GM23338 (cell line): ENCODE measurements around the gene KCNIP2. TPM values are rescaled to one million over a fixed set of nuclear protein-coding genes. Genes with fewer than 3 reads are reported as not detected.

Experiments
- ATAC-seq: fragments of 200-7000 bp; cut with Tn5 transposase; 3 replicates; pipeline ENCODE4 v1.9.1; 2020
- DNase-seq: peaks from one replicate; pipeline ENCODE4 v3.0.0-alpha.2; 2015; ENCODE audit warnings: low spot score
- H2AFZ ChIP-seq: fragments of 200-600 bp; sonication (generic); 2 replicates; pipeline ENCODE4 v1.8.0; 2016; ENCODE audit warnings: antibody characterized with exemption, mild to moderate bottlenecking, moderate library complexity
- H3F3A ChIP-seq: fragments of 200-600 bp; sonication (generic); replicated peaks from 2 replicates; pipeline ENCODE4 v1.8.0; 2017; ENCODE audit warnings: antibody characterized with exemption, mixed run types, low read depth
- H3K27ac ChIP-seq: fragments of 200-600 bp; sonication (generic); 2 replicates; pipeline ENCODE4 v1.6.1; 2016; ENCODE audit warnings: low read depth
- H3K27me3 ChIP-seq: fragments of 200-600 bp; sonication (generic); 2 replicates; pipeline ENCODE4 v1.8.0; 2016; ENCODE audit warnings: mild to moderate bottlenecking, mixed run types, moderate library complexity; ENCODE audit not compliant: insufficient read depth
- H3K36me3 ChIP-seq: fragments of 200-600 bp; sonication (generic); 2 replicates; pipeline ENCODE4 v1.8.0; 2016; ENCODE audit warnings: mild to moderate bottlenecking; ENCODE audit not compliant: insufficient read depth
- H3K4me1 ChIP-seq: fragments of 200-600 bp; sonication (generic); 2 replicates; pipeline ENCODE4 v1.8.0; 2016; ENCODE audit warnings: mild to moderate bottlenecking, moderate library complexity; ENCODE audit not compliant: insufficient read depth
- H3K4me2 ChIP-seq: fragments of 200-600 bp; sonication (generic); 2 replicates; pipeline ENCODE4 v1.7.1; 2017; ENCODE audit warnings: mixed run types
- H3K4me3 ChIP-seq: fragments of 200-600 bp; sonication (generic); 2 replicates; pipeline ENCODE4 v1.6.1; 2016; ENCODE audit warnings: mixed run types
- H3K79me2 ChIP-seq: fragments of 200-600 bp; sonication (generic); replicated peaks from 2 replicates; pipeline ENCODE4 v1.8.0; 2017; ENCODE audit warnings: mild to moderate bottlenecking; ENCODE audit not compliant: insufficient read depth
- H3K9me2 ChIP-seq: fragments of 200-600 bp; sonication (generic); 2 replicates; pipeline ENCODE4 v1.8.0; 2017; ENCODE audit not compliant: insufficient read depth
- H4K20me1 ChIP-seq: fragments of 200-600 bp; sonication (generic); replicated peaks from 2 replicates; pipeline ENCODE4 v1.8.0; 2017; ENCODE audit warnings: mild to moderate bottlenecking; ENCODE audit not compliant: insufficient read depth
- H3K27ac Mint-ChIP-seq: 2 replicates; pipeline ENCODE4 v1.8.0; 2020; ENCODE audit warnings: inconsistent platforms, mild to moderate bottlenecking, moderate library complexity, mixed read lengths
- H3K27me3 Mint-ChIP-seq: 3 replicates; pipeline ENCODE4 v1.8.0; 2022; ENCODE audit warnings: low read depth, mild to moderate bottlenecking, moderate library complexity, mixed read lengths, inconsistent platforms; ENCODE audit not compliant: insufficient read depth, poor library complexity
- H3K36me3 Mint-ChIP-seq: 3 replicates; pipeline ENCODE4 v1.8.0; 2021; ENCODE audit warnings: low read depth, mild to moderate bottlenecking, inconsistent platforms, moderate library complexity, mixed read lengths
- H3K4me1 Mint-ChIP-seq: 3 replicates; pipeline ENCODE4 v1.8.0; 2020; ENCODE audit warnings: mild to moderate bottlenecking, inconsistent platforms, mixed read lengths
- H3K4me3 Mint-ChIP-seq: 3 replicates; pipeline ENCODE4 v1.8.0; 2021; ENCODE audit warnings: moderate library complexity, mild to moderate bottlenecking, inconsistent platforms, mixed read lengths
- H3K9me3 Mint-ChIP-seq: 3 replicates; pipeline ENCODE4 v1.8.0; 2020; ENCODE audit warnings: moderate library complexity, mild to moderate bottlenecking, inconsistent platforms, mixed read lengths
- CREB1 ChIP-seq: fragments of 250-450 bp; sonication (Bioruptor Pico); IDR thresholded peaks from 2 replicates; pipeline ENCODE4 v1.5.0; 2020; ENCODE audit warnings: low read depth, mild to moderate bottlenecking, moderate library complexity
- EZH2 ChIP-seq: fragments of 200-600 bp; sonication (generic); IDR thresholded peaks from one replicate; pipeline ENCODE4 v1.8.0; 2017; ENCODE audit warnings: antibody characterized with exemption, mild to moderate bottlenecking, low read depth; ENCODE audit not compliant: unreplicated experiment
- EZH2phosphoT487 ChIP-seq: fragments of 200-600 bp; sonication (generic); IDR thresholded peaks from one replicate; pipeline ENCODE4 v1.8.1; 2018; ENCODE audit warnings: antibody characterized with exemption; ENCODE audit not compliant: unreplicated experiment
- NANOG ChIP-seq: IDR thresholded peaks from 2 replicates; pipeline ENCODE4 v1.6.1; 2016; ENCODE audit warnings: antibody characterized with exemption, borderline replicate concordance
- POLR2AphosphoS5 ChIP-seq: IDR thresholded peaks from 2 replicates; pipeline ENCODE4 v1.6.1; 2016; ENCODE audit warnings: antibody characterized with exemption, low read depth
- STAT1 ChIP-seq: IDR thresholded peaks from one replicate; pipeline ENCODE4 v1.6.1; 2016; ENCODE audit warnings: antibody characterized with exemption; ENCODE audit not compliant: unreplicated experiment
- ZNF114 ChIP-seq: fragments of 250-450 bp; sonication (Bioruptor Pico); IDR thresholded peaks from 2 replicates; pipeline ENCODE4 v1.5.0; 2020; ENCODE audit warnings: mild to moderate bottlenecking, moderate library complexity
- ZNF331 ChIP-seq: fragments of 250-450 bp; sonication (Bioruptor Pico); IDR thresholded peaks from 2 replicates; pipeline ENCODE4 v1.5.0; 2020; ENCODE audit warnings: low read depth, mild to moderate bottlenecking, moderate library complexity
- ZNF462 ChIP-seq: fragments of 250-450 bp; sonication (Bioruptor Pico); IDR thresholded peaks from 2 replicates; pipeline ENCODE4 v1.5.0; 2020; ENCODE audit warnings: mild to moderate bottlenecking, moderate library complexity
- polyA plus RNA-seq: library from polyadenylated mRNA; unstranded; fragments of >200 nt; fragmentation: Nextera tagmentation; extraction: Ambion mirVana; gene quantifications from 2 replicates; pipeline ENCODE4 v1.2.1, GENCODE V29; 2016
- total RNA-seq: library from RNA; depleted of rRNA; stranded (reverse); fragments of >200 nt; shearing (Covaris generic); gene quantifications from 2 replicates; pipeline ENCODE4 v1.2.3, GENCODE V29; 2014
- TF ChIP-seq, protein P1 (sequence below): IDR thresholded peaks from 2 replicates; pipeline ENCODE4 v1.6.1; 2016; ENCODE audit warnings: antibody characterized with exemption
- TF ChIP-seq, protein P2 (sequence below), 2 experiments: fragments of 200-600 bp in 1 of 2; sonication (generic) in 1 of 2; conservative IDR thresholded peaks; 2 replicates each; pipeline versions ENCODE4 v1.5.1 to v1.6.1; 2016 to 2017; ENCODE audit warnings: antibody characterized with exemption in 2 of 2, low read depth in 2 of 2, mild to moderate bottlenecking in 2 of 2, moderate library complexity in 1 of 2
- TF ChIP-seq, protein P3 (sequence below): IDR thresholded peaks from one replicate; pipeline ENCODE4 v1.6.1; 2018; ENCODE audit warnings: antibody characterized with exemption; ENCODE audit not compliant: unreplicated experiment

The KCNIP2 gene
- total and polyA plus RNA-seq, 2 experiments from 2014 or later: 2.2 to 2.6 TPM

GRCh38 chr10:101835362-101835761, 8.2 kb downstream of the KCNIP2 start:
- Histone ChIP-seq H3K79me2 (no peaks in the 10 kb centered on the region), H3K4me2 (no peak overlapping the region), H3K4me1 (peaks cover 16% of the 10 kb centered on the region), H3K4me3 (no peak overlapping the region), H3K36me3 (no peaks in the 10 kb centered on the region), H2AFZ (no peak overlapping the region), H3K9me2 (no peaks in the 10 kb centered on the region), H3F3A (peaks cover 7% of the 10 kb centered on the region), H3K27ac (no peak overlapping the region), H4K20me1 (no peaks in the 10 kb centered on the region; the same call in 1 of the 2 replicates), H3K27me3 (no peaks in the 10 kb centered on the region)
- ATAC-seq (no peak), DNase-seq (no peak)
- TF ChIP-seq EZH2: no peak
- TF ChIP-seq, protein P1, sequence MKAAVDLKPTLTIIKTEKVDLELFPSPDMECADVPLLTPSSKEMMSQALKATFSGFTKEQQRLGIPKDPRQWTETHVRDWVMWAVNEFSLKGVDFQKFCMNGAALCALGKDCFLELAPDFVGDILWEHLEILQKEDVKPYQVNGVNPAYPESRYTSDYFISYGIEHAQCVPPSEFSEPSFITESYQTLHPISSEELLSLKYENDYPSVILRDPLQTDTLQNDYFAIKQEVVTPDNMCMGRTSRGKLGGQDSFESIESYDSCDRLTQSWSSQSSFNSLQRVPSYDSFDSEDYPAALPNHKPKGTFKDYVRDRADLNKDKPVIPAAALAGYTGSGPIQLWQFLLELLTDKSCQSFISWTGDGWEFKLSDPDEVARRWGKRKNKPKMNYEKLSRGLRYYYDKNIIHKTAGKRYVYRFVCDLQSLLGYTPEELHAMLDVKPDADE: no peak
- no peak for TF ChIP-seq CREB1
- no peak for TF ChIP-seq STAT1
- TF ChIP-seq EZH2phosphoT487: no peak
- TF ChIP-seq ZNF462 (CRISPR knock-in tag): no peak
- no peak for TF ChIP-seq ZNF114 (CRISPR knock-in tag)
- TF ChIP-seq ZNF331 (CRISPR knock-in tag): no peak
- TF ChIP-seq, protein P2, sequence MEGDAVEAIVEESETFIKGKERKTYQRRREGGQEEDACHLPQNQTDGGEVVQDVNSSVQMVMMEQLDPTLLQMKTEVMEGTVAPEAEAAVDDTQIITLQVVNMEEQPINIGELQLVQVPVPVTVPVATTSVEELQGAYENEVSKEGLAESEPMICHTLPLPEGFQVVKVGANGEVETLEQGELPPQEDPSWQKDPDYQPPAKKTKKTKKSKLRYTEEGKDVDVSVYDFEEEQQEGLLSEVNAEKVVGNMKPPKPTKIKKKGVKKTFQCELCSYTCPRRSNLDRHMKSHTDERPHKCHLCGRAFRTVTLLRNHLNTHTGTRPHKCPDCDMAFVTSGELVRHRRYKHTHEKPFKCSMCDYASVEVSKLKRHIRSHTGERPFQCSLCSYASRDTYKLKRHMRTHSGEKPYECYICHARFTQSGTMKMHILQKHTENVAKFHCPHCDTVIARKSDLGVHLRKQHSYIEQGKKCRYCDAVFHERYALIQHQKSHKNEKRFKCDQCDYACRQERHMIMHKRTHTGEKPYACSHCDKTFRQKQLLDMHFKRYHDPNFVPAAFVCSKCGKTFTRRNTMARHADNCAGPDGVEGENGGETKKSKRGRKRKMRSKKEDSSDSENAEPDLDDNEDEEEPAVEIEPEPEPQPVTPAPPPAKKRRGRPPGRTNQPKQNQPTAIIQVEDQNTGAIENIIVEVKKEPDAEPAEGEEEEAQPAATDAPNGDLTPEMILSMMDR (conservative IDR thresholded peaks at IDR 0.05; ENCODE audit: low read depth in 2 of 2): no peak
- TF ChIP-seq, protein P3, sequence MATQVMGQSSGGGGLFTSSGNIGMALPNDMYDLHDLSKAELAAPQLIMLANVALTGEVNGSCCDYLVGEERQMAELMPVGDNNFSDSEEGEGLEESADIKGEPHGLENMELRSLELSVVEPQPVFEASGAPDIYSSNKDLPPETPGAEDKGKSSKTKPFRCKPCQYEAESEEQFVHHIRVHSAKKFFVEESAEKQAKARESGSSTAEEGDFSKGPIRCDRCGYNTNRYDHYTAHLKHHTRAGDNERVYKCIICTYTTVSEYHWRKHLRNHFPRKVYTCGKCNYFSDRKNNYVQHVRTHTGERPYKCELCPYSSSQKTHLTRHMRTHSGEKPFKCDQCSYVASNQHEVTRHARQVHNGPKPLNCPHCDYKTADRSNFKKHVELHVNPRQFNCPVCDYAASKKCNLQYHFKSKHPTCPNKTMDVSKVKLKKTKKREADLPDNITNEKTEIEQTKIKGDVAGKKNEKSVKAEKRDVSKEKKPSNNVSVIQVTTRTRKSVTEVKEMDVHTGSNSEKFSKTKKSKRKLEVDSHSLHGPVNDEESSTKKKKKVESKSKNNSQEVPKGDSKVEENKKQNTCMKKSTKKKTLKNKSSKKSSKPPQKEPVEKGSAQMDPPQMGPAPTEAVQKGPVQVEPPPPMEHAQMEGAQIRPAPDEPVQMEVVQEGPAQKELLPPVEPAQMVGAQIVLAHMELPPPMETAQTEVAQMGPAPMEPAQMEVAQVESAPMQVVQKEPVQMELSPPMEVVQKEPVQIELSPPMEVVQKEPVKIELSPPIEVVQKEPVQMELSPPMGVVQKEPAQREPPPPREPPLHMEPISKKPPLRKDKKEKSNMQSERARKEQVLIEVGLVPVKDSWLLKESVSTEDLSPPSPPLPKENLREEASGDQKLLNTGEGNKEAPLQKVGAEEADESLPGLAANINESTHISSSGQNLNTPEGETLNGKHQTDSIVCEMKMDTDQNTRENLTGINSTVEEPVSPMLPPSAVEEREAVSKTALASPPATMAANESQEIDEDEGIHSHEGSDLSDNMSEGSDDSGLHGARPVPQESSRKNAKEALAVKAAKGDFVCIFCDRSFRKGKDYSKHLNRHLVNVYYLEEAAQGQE: no peak
- no peak for TF ChIP-seq POLR2AphosphoS5
- TF ChIP-seq NANOG: no peak
- peaks cover 32% of the 10 kb centered on the region for H3K4me1 Mint-ChIP-seq
- H3K27me3 Mint-ChIP-seq: peaks cover 26% of the 10 kb centered on the region
- no peaks in the 10 kb centered on the region; the same call in 2 of the 3 replicates for H3K9me3 Mint-ChIP-seq
- no peaks in the 10 kb centered on the region for H3K36me3 Mint-ChIP-seq
- H3K27ac Mint-ChIP-seq: 0 out of 2 replicates have a peak overlapping the region, but pooled peaks have one; percentile 31
- no peak overlapping the region for H3K4me3 Mint-ChIP-seq
